LHCN-M2 (cell line): ENCODE results near the gene MRGPRX4. TPM values are rescaled to one million over a fixed set of nuclear protein-coding genes. Genes with fewer than 3 reads are reported as not detected.
"Not testable (repeated sequence)": the region's sequence is repeated elsewhere in the genome, so short reads cannot be mapped to it uniquely, and the experiment has no call there.

ENCODE experiments used
- DNase-seq: peaks from one replicate; pipeline ENCODE4 v3.0.0-alpha.2; 2012; ENCODE audit warnings: low read depth
- polyA plus RNA-seq: library from polyadenylated mRNA; unstranded; fragments of >200 nt; gene quantifications from one replicate; pipeline ENCODE4 v1.2.1, GENCODE V29; 2012; ENCODE audit warnings: missing spikeins
- total RNA-seq: library from RNA; depleted of rRNA; stranded (reverse); fragments of >200 nt; gene quantifications from 2 replicates; pipeline ENCODE4 v1.2.3, GENCODE V29; 2014; rRNA removed

Gene MRGPRX4
- not detected in 2 replicates for total RNA-seq
- polyA plus RNA-seq, result not detected

- no peak for DNase-seq
Measured at GRCh38 chr11:18172666-18173065, at the start of gene MRGPRX4. Gene MRGPRX4, plus strand, starts transcription at chr11:18172837. Its CDS starts 420 bp downstream, at chr11:18173257.

GRCh38 chr11:18131115-18131514 lies 41.5 kb upstream of the MRGPRX4 start:
- DNase-seq, result not testable (repeated sequence)

GRCh38 chr11:18132341-18132740 lies 40.3 kb upstream of the MRGPRX4 start, which contains the start of gene MRGPRX3:
Gene MRGPRX3, plus strand, starts transcription at chr11:18132571. Its CDS starts 4,632 bp downstream, at chr11:18137203.
- no peak for DNase-seq

GRCh38 chr11:18135308-18135707 lies 37.3 kb upstream of the MRGPRX4 start:
- DNase-seq, result no peak

GRCh38 chr11:18137186-18137800 lies 35.3 kb upstream of the MRGPRX4 start:
- DNase-seq, result no peak

- DNase-seq, result no peak
Measured at GRCh38 chr11:18140145-18140544, 32.5 kb upstream of the MRGPRX4 start.

GRCh38 chr11:18144243-18144642 lies 28.4 kb upstream of the MRGPRX4 start:
- DNase-seq, result peak; percentile 57

GRCh38 chr11:18145025-18145424 lies 27.6 kb upstream of the MRGPRX4 start:
- no peak for DNase-seq

GRCh38 chr11:18145837-18146236 lies 26.8 kb upstream of the MRGPRX4 start:
- DNase-seq, result no peak

GRCh38 chr11:18151581-18151980 lies 21.1 kb upstream of the MRGPRX4 start:
- no peak for DNase-seq

GRCh38 chr11:18168372-18168771 lies 4.3 kb upstream of the MRGPRX4 start:
- no peak for DNase-seq

- DNase-seq, result peak; percentile 8
Measured at GRCh38 chr11:18171377-18172000, 1.1 kb upstream of the MRGPRX4 start.

GRCh38 chr11:18173225-18173866 lies 709 bp downstream of the MRGPRX4 start:
- DNase-seq, result no peak

GRCh38 chr11:18188796-18189195 lies 16.2 kb downstream of the MRGPRX4 start:
- DNase-seq, result no peak

GRCh38 chr11:18189476-18190245 lies 17.0 kb downstream of the MRGPRX4 start:
- not testable (repeated sequence) for DNase-seq

- DNase-seq, result no peak
Measured at GRCh38 chr11:18191376-18191775, 18.7 kb downstream of the MRGPRX4 start.

GRCh38 chr11:18193010-18193409 lies 20.4 kb downstream of the MRGPRX4 start:
- DNase-seq, result no peak

- DNase-seq, result no peak
Measured at GRCh38 chr11:18196532-18196931, 23.9 kb downstream of the MRGPRX4 start.

- DNase-seq, result not testable (repeated sequence)
Measured at GRCh38 chr11:18197738-18198137, 25.1 kb downstream of the MRGPRX4 start.

GRCh38 chr11:18203723-18204122 lies 31.1 kb downstream of the MRGPRX4 start:
- DNase-seq, result peak; percentile 26

GRCh38 chr11:18204220-18204619 lies 31.6 kb downstream of the MRGPRX4 start:
- no peak for DNase-seq

- no peak for DNase-seq
Measured at GRCh38 chr11:18204771-18205170, 32.1 kb downstream of the MRGPRX4 start.
